GM19043 (cell line): ENCODE measurements around the gene EMID1.
"Not testable (repeated sequence)": the region's sequence is repeated elsewhere in the genome, so short reads cannot be mapped to it uniquely, and the experiment has no call there.

Source experiments
- ATAC-seq: cut with Tn5 transposase; IDR thresholded peaks from one replicate; pipeline ENCODE4 v1.9.1; 2021; ENCODE audit warnings: low read depth; ENCODE audit not compliant: unreplicated experiment

EMID1 gene

GRCh38 chr22:29226351-29226981 lies 20.8 kb downstream of the EMID1 start:
- no peak for ATAC-seq

GRCh38 chr22:29230972-29231875 lies 25.5 kb downstream of the EMID1 start:
- ATAC-seq = no peak

GRCh38 chr22:29231971-29232959 lies 26.6 kb downstream of the EMID1 start:
- no peak for ATAC-seq

GRCh38 chr22:29233277-29233877 lies 27.7 kb downstream of the EMID1 start:
- no peak for ATAC-seq

GRCh38 chr22:29240481-29240880 lies 34.8 kb downstream of the EMID1 start:
- ATAC-seq = not testable (repeated sequence)

GRCh38 chr22:29243874-29244446 lies 38.3 kb downstream of the EMID1 start:
- ATAC-seq = no peak

GRCh38 chr22:29244785-29245625 lies 39.3 kb downstream of the EMID1 start:
- no peak for ATAC-seq

- no peak for ATAC-seq
Observed at GRCh38 chr22:29245626-29246385, 40.1 kb downstream of the EMID1 start.

GRCh38 chr22:29247891-29248290 lies 42.2 kb downstream of the EMID1 start:
- ATAC-seq = not testable (repeated sequence)

GRCh38 chr22:29251265-29251664 lies 45.6 kb downstream of the EMID1 start:
- no peak for ATAC-seq

GRCh38 chr22:29251981-29252911 lies 46.5 kb downstream of the EMID1 start:
- no peak for ATAC-seq

GRCh38 chr22:29253561-29254285 lies 48.0 kb downstream of the EMID1 start:
- no peak for ATAC-seq

GRCh38 chr22:29254286-29254660 lies 48.6 kb downstream of the EMID1 start:
- ATAC-seq = no peak

GRCh38 chr22:29255064-29255621 lies 49.4 kb downstream of the EMID1 start:
- no peak for ATAC-seq

GRCh38 chr22:29256606-29257325 lies 51.1 kb downstream of the EMID1 start:
- no peak for ATAC-seq

- no peak for ATAC-seq
Observed at GRCh38 chr22:29257751-29258181, 52.1 kb downstream of the EMID1 start.
